ENCODE measurements around the gene ALX3.

Gene ALX3

DNA sequence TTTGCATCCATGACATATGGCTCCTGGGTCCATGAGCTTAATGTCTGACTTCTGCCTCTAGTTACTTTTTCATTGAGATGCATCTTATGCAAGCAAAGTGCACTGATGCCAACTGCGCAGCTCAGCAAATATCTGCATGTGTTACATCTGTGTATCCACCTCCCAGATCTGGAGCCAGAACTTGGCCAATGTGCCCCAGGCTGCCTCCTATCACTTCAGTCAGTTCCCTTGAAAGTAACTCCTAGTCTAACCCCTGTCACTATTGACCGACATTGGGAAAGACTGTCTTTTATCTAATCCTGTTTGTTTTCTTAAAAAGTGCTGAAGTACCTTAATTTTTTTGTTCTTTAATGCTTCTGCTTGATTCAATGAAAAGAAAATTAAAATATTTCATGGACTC, 22.5 kb upstream of the ALX3 start:
- Histone ChIP-seq H3K14ac (ENCODE audit: low read length) (no peak overlapping the region), H2BK5ac (ENCODE audit: low read length) (no peak overlapping the region), H2BK15ac (ENCODE audit: low read length) (no peak overlapping the region), H3K4me1 (ENCODE audit: control insufficient read depth in 2 of 2, insufficient read depth in 1 of 2, low read depth in 1 of 2, low read length in 2 of 2) (peaks cover 10 to 12% of the 10 kb centered on the region in 2 donors), H3K4me3 (ENCODE audit: low read length in 2 of 2) (no peak overlapping the region), H4K8ac (ENCODE audit: low read depth, low read length) (no peak overlapping the region), H2BK12ac (ENCODE audit: low read length) (no peak overlapping the region), H3K18ac (ENCODE audit: low read length) (no peak overlapping the region), H3K27me3 (ENCODE audit: control insufficient read depth in 3 of 3, insufficient read depth in 3 of 3, low read depth in 1 of 3, low read length in 3 of 3) (peaks cover 0 to 75% (median 0%) of the 10 kb centered on the region in 3 experiments), H2AFZ (ENCODE audit: low read length) (no peak overlapping the region), H3K36me3 (replicated peaks in 1 of 2; ENCODE audit: control insufficient read depth in 2 of 2, insufficient read depth in 2 of 2, low read length in 2 of 2) (no peaks in the 10 kb centered on the region), H2BK120ac (ENCODE audit: low read depth, low read length) (no peak overlapping the region), H2AK5ac (ENCODE audit: low read depth, low read length) (no peak overlapping the region), H3K23ac (ENCODE audit: low read depth, low read length, poor library complexity) (no peak overlapping the region), H3K27ac (replicated peaks; ENCODE audit: low read length) (no peak overlapping the region), H3K9ac (ENCODE audit: low read depth, low read length, poor library complexity) (no peak overlapping the region), H3K4me2 (ENCODE audit: insufficient read depth, low read length, poor library complexity, severe bottlenecking) (no peak overlapping the region), H4K91ac (ENCODE audit: low read depth, low read length, poor library complexity) (no peak overlapping the region), H3K4ac (ENCODE audit: low read length) (no peak overlapping the region), H3K9me3 (replicated peaks in 1 of 2; ENCODE audit: control insufficient read depth in 2 of 2, insufficient read depth in 1 of 2, low read depth in 1 of 2, low read length in 2 of 2) (no peaks in the 10 kb centered on the region), H3K79me1 (ENCODE audit: low read depth, low read length) (no peaks in the 10 kb centered on the region)
- WGBS, 2 donors (ENCODE audit: extremely low coverage in 2 of 2, insufficient read length in 2 of 2, insufficient replicate concordance in 1 of 2) = no CpG with 5 or more reads among the region's 2 CpGs
- DNase-seq (ENCODE audit: low spot score) = no peak

DNA sequence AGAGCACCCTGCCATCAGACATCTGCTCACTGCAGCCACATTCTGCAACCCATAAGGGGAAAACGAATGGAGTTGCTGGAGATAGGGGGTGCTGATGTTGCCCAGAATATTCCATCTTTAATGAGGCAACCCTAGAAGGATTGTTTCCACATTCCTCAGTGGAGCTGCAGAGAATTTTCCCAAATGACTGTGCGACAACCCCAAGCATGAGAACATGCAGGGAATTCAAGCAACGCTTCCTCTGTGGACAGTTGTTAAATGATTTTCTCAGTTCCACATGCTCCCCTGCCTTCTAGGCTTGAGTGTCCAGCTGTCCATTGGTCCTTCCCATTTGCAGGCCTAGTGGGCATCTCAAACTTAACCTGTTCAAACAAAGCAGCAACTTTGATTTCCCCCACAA, 21.3 kb upstream of the ALX3 start:
- Histone ChIP-seq H2AFZ (ENCODE audit: low read length) (no peak overlapping the region), H2BK5ac (ENCODE audit: low read length) (no peak overlapping the region), H2BK120ac (ENCODE audit: low read depth, low read length) (no peak overlapping the region), H2BK15ac (ENCODE audit: low read length) (no peak overlapping the region), H3K23ac (ENCODE audit: low read depth, low read length, poor library complexity) (no peak overlapping the region), H4K91ac (ENCODE audit: low read depth, low read length, poor library complexity) (no peak overlapping the region), H3K36me3 (replicated peaks in 1 of 2; ENCODE audit: control insufficient read depth in 2 of 2, insufficient read depth in 2 of 2, low read length in 2 of 2) (no peaks in the 10 kb centered on the region), H2AK5ac (ENCODE audit: low read depth, low read length) (no peak overlapping the region), H3K4me2 (ENCODE audit: insufficient read depth, low read length, poor library complexity, severe bottlenecking) (no peak overlapping the region), H3K4me1 (ENCODE audit: control insufficient read depth in 2 of 2, insufficient read depth in 1 of 2, low read depth in 1 of 2, low read length in 2 of 2) (peaks cover 10 to 12% of the 10 kb centered on the region in 2 donors), H3K79me1 (ENCODE audit: low read depth, low read length) (no peaks in the 10 kb centered on the region), H3K9me3 (replicated peaks in 1 of 2; ENCODE audit: control insufficient read depth in 2 of 2, insufficient read depth in 1 of 2, low read depth in 1 of 2, low read length in 2 of 2) (no peaks in the 10 kb centered on the region), H3K4me3 (ENCODE audit: low read length in 2 of 2) (no peak overlapping the region), H2BK12ac (ENCODE audit: low read length) (no peak overlapping the region), H3K18ac (ENCODE audit: low read length) (no peak overlapping the region), H3K27ac (replicated peaks; ENCODE audit: low read length) (no peak overlapping the region), H3K4ac (ENCODE audit: low read length) (no peak overlapping the region), H3K27me3 (ENCODE audit: control insufficient read depth in 3 of 3, insufficient read depth in 3 of 3, low read depth in 1 of 3, low read length in 3 of 3) (peaks cover 0 to 80% (median 11%) of the 10 kb centered on the region in 3 experiments), H4K8ac (ENCODE audit: low read depth, low read length) (no peak overlapping the region), H3K14ac (ENCODE audit: low read length) (no peak overlapping the region), H3K9ac (ENCODE audit: low read depth, low read length, poor library complexity) (no peak overlapping the region)
- WGBS, 2 donors (ENCODE audit: extremely low coverage in 2 of 2, insufficient read length in 2 of 2, insufficient replicate concordance in 1 of 2) = no CpG with 5 or more reads among the region's 3 CpGs
- DNase-seq (ENCODE audit: low spot score) = no peak

- Histone ChIP-seq H2BK15ac (ENCODE audit: low read length) (no peak overlapping the region), H2BK5ac (ENCODE audit: low read length) (no peak overlapping the region), H3K23ac (ENCODE audit: low read depth, low read length, poor library complexity) (no peak overlapping the region), H3K4me2 (ENCODE audit: insufficient read depth, low read length, poor library complexity, severe bottlenecking) (no peak overlapping the region), H3K27me3 (ENCODE audit: control insufficient read depth in 3 of 3, insufficient read depth in 3 of 3, low read depth in 1 of 3, low read length in 3 of 3) (peaks cover 0 to 80% (median 15%) of the 10 kb centered on the region in 3 experiments), H3K18ac (ENCODE audit: low read length) (no peak overlapping the region), H4K91ac (ENCODE audit: low read depth, low read length, poor library complexity) (no peak overlapping the region), H2AK5ac (ENCODE audit: low read depth, low read length) (no peak overlapping the region), H2BK12ac (ENCODE audit: low read length) (no peak overlapping the region), H3K79me1 (ENCODE audit: low read depth, low read length) (no peaks in the 10 kb centered on the region), H3K27ac (replicated peaks; ENCODE audit: low read length) (no peak overlapping the region), H3K4me3 (ENCODE audit: low read length in 2 of 2) (no peak overlapping the region), H3K36me3 (replicated peaks in 1 of 2; ENCODE audit: control insufficient read depth in 2 of 2, insufficient read depth in 2 of 2, low read length in 2 of 2) (no peaks in the 10 kb centered on the region), H3K4ac (ENCODE audit: low read length) (no peak overlapping the region), H3K4me1 (ENCODE audit: control insufficient read depth in 2 of 2, insufficient read depth in 1 of 2, low read depth in 1 of 2, low read length in 2 of 2) (peaks cover 10 to 12% of the 10 kb centered on the region in 2 donors), H3K9me3 (replicated peaks in 1 of 2; ENCODE audit: control insufficient read depth in 2 of 2, insufficient read depth in 1 of 2, low read depth in 1 of 2, low read length in 2 of 2) (no peaks in the 10 kb centered on the region), H3K9ac (ENCODE audit: low read depth, low read length, poor library complexity) (no peak overlapping the region), H2BK120ac (ENCODE audit: low read depth, low read length) (no peak overlapping the region), H3K14ac (ENCODE audit: low read length) (no peak overlapping the region), H2AFZ (ENCODE audit: low read length) (no peak overlapping the region), H4K8ac (ENCODE audit: low read depth, low read length) (no peak overlapping the region)
- DNase-seq (ENCODE audit: low spot score) = no peak
- WGBS, 2 donors (ENCODE audit: extremely low coverage in 2 of 2, insufficient read length in 2 of 2, insufficient replicate concordance in 1 of 2) = no CpG with 5 or more reads among the region's 2 CpGs
Observed at GRCh38 chr1:110091381-110091780, 20.9 kb upstream of the ALX3 start.

DNA sequence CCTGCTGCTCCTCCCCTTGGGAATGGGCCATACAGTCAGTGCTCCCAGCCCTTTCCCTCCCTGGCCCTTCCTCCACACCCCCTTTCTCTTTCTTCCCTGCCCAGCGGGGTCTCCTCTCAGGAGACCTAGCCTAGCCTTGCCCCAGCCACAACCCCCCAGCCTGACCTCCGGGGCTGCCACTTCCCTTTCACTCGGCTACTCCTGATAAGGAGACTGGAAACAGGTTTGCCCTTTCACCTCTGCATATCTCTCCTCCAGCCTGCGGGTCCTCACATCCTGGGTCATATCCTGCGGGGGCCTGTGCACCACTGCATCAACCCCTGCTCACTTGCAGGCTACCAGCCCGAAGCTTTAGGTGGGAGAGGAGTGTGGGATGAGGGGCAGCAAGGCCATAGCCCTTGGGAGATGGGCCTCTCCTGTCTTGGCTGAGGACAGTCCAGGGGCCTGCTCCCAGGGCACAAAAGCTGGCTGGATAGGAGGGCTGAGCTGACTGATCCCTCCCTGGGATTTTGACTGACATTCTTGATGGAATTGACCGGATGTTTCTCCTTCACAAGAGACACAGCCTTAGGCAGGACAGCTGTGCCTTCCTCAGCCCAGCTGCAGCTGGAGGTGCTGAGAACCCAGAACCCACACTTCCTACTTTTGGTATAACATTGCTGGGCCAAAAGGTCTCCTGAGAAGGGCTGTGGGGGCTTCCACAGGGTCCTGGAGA, 19.2 kb upstream of the ALX3 start:
- Histone ChIP-seq H3K4me1 (ENCODE audit: control insufficient read depth in 2 of 2, insufficient read depth in 1 of 2, low read depth in 1 of 2, low read length in 2 of 2) (peaks cover 8 to 12% of the 10 kb centered on the region in 2 donors), H2BK15ac (ENCODE audit: low read length) (no peak overlapping the region), H2AFZ (ENCODE audit: low read length) (peak overlapping the region; percentile 30), H3K79me1 (ENCODE audit: low read depth, low read length) (no peaks in the 10 kb centered on the region), H2BK5ac (ENCODE audit: low read length) (no peak overlapping the region), H3K23ac (ENCODE audit: low read depth, low read length, poor library complexity) (no peak overlapping the region), H3K27ac (replicated peaks; ENCODE audit: low read length) (no peak overlapping the region), H3K9ac (ENCODE audit: low read depth, low read length, poor library complexity) (no peak overlapping the region), H2BK120ac (ENCODE audit: low read depth, low read length) (no peak overlapping the region), H3K27me3 (ENCODE audit: control insufficient read depth in 3 of 3, insufficient read depth in 3 of 3, low read depth in 1 of 3, low read length in 3 of 3) (peaks cover 8 to 87% (median 32%) of the 10 kb centered on the region in 3 experiments), H3K4ac (ENCODE audit: low read length) (no peak overlapping the region), H3K14ac (ENCODE audit: low read length) (no peak overlapping the region), H3K9me3 (replicated peaks in 1 of 2; ENCODE audit: control insufficient read depth in 2 of 2, insufficient read depth in 1 of 2, low read depth in 1 of 2, low read length in 2 of 2) (no peaks in the 10 kb centered on the region), H2BK12ac (ENCODE audit: low read length) (no peak overlapping the region), H2AK5ac (ENCODE audit: low read depth, low read length) (no peak overlapping the region), H3K36me3 (replicated peaks in 1 of 2; ENCODE audit: control insufficient read depth in 2 of 2, insufficient read depth in 2 of 2, low read length in 2 of 2) (no peaks in the 10 kb centered on the region), H3K4me2 (ENCODE audit: insufficient read depth, low read length, poor library complexity, severe bottlenecking) (no peak overlapping the region), H3K18ac (ENCODE audit: low read length) (no peak overlapping the region), H3K4me3 (ENCODE audit: low read length in 2 of 2) (no peak overlapping the region), H4K8ac (ENCODE audit: low read depth, low read length) (no peak overlapping the region), H4K91ac (ENCODE audit: low read depth, low read length, poor library complexity) (no peak overlapping the region)
- no CpG with 5 or more reads among the region's 7 CpGs for WGBS, 2 donors (ENCODE audit: extremely low coverage in 2 of 2, insufficient read length in 2 of 2, insufficient replicate concordance in 1 of 2)
- no peak for DNase-seq (ENCODE audit: low spot score)
